Stimulated activated CD8-positive, alpha-beta memory T cell treated with anti-CD3 and anti-CD28 coated beads, Interleukin-4, amount 100 ng/mL, for 24 hours (primary cell): ENCODE measurements around the gene ABO.
"Not testable (repeated sequence)": the region's sequence is repeated elsewhere in the genome, so short reads cannot be mapped to it uniquely, and the experiment has no call there.

Experiments used
- DNase-seq: peaks from one replicate; pipeline ENCODE4 v3.0.0-alpha.2; 2020; ENCODE audit warnings: low read depth

Gene ABO

DNA sequence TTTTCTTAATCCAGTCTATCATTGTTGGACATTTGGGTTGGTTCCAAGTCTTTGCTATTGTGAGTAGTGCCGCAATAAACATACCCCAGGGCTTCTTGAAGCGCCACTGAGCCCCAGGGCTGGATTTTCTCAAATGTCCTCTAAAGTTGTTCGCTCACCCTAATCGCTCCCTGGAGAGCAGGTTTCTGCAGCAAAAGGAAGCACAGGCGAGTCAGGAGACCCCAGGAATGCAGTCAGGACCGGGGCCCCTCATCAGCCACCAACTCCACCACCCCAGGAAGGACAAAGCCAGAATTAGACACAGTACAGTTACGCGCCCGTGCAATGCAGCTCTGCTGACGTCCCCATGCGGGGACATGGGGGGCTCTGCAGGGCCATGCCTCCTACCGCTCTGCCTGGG lies 50.2 kb downstream of the ABO start:
- no peak for DNase-seq

DNA sequence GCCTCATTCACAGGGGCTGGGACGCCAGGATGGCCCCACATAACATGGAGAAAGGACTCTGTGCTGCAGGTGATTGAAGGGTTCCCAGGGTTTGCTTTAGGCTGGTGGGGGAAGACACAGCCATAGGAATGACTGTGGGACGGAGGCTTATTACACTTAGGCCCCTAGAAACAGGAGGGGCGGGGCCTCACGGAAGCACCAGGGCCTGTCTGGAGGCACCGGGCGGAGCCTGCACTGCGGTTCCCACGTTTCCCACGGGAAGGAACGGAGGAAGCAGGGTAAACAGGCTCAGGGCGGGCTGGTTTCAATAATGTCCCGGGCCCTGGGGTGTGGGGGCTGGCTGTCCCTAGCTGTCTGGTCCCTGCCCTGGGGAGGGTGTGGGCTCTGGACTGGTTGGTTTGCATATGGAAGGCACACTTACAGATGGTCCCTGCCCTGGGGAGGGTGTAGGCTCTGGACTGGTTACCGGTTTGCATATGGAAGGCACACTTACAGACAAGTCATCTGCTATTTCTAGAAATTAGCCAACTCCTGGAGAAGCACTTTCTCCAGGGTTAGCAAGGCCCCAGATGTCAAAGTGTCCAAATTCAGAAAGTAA lies 51.7 kb downstream of the ABO start:
- DNase-seq: not testable (repeated sequence)

DNA sequence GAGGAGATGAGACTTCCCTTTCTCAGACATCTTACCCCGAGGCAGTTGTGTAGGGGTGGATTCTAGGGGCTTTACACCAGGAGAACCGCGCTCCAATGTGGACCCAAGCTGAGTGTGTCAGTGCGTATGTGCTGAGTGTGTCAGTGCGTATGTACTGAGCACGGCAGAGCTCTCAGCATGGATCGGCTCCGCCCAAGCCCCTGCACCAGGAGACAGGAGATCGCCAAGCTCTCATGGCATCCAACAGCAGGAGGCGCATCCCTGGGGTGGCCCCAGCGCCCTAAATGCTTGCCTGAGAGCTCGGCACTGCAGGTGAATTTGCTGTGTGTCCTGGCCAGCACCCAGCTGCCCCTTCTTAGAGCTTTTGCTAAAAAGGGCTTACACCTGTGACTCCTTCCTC lies 53.0 kb downstream of the ABO start:
- not testable (repeated sequence) for DNase-seq

DNA sequence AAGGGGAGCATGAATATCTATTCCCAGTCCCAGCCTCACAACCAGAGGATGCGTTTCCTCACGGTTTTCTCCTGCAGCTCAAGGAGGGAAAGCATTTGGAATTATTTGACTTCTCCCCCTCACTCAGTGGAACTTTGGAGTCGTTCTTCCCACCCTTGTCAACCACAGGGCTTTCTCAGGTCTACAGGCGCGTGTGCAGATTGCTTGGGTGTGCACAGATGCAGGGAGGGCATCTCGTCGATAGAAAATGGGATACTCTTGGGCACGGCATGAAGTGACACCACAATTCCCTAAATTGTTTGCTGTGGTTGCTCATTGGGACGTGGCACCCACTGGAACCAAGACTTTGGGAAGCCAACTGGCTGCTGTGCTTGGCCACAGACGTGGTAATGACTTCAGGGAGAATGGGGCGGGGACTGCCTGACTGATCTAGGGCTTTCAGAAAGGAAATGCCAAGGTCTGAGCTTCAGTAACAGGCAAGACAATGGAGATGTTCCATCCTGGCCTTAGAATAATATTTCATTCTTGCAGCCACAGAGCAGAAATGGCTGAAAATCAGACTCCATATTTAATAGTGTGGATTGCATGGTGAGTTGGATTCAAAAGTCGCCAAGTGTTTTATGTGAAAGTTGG lies 53.7 kb downstream of the ABO start:
- no peak for DNase-seq

DNA sequence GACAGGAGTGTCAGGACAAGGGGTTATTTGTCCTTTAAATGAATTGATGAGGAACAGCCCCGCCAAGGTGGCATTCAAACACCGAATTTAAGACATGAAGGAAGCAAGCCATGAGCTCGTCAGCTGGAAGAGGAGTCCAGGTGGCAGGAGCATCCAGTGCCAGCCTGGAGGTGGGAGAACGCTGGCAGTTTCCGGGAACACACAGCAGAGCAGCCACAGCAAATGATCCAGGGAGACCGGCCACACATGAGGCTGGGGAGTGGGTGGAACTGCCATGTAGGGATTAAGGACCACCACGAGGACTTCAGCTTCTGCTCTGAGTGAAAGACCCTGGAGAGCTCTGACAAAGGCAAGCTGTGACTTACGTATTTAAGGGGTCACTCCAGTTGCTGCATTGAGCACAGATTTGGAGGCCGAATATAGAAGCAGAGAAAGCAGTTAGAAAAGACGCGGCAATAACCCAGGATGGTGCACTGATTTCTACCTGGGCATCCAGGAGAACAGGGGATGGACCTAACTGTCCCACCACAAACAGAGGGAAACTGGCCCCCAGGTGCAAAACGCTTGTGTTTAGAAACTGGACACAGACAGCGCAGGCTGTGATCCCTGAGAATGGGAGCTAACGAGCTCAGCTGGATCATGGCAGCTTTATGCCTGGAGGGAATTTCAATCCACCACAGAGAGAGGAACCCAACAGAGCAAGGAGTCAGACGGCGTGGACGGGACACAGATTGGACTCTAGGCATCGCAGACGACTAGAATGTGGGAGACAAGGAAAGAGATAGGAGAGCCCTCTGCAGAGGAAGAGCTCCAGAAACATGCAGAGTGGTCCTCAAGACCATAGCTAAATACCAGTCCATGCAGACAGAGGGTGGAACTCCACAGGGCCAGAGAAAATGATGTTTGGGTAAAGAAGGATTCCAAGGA lies 56.7 kb downstream of the ABO start:
- not testable (repeated sequence) for DNase-seq

DNA sequence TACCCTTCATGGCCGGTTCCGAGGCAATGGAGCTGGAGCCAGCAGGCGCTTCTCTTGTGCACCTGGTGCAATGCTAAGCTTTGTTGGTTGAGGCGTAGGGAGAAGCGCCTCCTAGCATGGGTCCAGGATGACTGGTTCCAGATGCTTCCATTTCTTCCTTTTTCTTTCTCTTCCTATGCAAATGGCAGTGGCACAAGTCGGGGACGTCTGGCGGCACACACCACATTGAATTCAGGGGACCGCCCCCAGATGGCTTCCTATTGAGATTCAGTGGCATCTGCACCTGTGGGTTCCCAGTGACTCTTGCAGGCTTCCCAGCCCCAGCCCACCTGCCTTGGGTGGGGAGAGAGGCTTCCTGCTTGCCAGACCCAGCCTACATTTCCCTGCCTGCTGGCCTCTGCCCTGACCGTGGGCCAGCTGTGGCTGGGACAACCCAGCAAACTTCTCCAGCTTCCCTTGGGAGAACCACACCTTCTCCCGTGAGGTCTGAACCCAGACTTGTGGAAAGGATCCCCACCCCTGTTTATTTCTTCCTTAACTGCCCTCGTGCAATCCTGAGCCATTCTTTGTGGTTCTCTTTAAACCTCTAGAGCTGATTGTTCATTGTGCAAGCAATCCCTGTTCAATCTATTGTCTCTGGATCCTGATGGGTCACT lies 57.5 kb downstream of the ABO start:
- not testable (repeated sequence) for DNase-seq

DNA sequence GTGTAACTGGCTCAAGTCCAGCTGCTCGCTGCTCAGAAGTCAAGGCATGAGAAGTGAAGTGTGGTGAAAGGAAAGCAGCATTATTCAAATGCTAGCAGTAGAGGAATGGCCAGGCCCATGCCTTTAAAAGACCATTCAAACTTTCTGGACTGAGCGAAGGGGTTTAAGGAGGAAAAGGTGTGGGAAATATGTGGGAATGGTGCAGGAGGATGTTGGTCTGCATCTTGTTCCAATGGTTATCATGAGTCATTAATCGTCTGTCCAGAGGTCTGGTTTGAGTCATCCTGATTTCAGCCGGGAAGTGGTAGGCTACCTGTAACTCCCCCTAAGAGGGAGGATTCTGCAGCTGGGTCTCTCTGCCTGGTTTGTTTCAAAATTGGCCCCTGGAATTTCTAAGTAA lies 60.7 kb downstream of the ABO start:
- not testable (repeated sequence) for DNase-seq

DNA sequence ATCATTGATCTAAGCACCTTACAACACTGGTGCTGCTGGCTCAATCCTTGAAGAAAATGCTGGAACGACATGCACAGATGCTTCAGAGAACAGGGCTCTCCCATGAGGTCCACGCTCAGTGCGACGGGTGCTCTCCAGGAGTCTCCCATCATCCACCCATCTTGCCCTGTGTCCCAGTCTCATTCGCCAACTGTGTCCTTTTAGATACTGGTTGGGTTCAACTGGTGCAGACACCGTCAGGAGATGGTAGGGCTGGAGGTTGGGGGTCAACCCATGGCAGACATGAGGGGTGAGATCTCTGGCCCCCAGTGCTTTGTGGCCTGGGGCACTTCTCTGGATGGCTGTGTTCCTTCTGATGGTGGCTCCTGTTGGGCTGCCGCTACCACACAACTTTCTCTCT lies 64.4 kb downstream of the ABO start:
- no peak for DNase-seq

DNA sequence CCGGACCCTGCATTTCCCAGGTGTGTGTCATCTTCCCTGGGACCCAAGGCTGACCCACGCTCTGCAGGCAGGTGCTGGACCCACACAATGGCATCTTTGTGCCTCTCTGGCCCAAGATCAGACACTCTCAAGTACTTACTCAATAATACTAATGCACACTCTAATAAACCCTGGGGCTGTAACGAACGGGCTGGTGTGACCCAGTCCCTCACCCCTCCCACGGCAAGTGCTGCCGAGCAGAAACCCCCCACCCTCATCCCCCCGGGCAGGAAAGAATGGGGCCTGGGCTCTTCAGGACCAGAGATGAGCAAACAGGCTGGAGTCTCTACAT lies 64.8 kb downstream of the ABO start:
- DNase-seq: no peak

DNA sequence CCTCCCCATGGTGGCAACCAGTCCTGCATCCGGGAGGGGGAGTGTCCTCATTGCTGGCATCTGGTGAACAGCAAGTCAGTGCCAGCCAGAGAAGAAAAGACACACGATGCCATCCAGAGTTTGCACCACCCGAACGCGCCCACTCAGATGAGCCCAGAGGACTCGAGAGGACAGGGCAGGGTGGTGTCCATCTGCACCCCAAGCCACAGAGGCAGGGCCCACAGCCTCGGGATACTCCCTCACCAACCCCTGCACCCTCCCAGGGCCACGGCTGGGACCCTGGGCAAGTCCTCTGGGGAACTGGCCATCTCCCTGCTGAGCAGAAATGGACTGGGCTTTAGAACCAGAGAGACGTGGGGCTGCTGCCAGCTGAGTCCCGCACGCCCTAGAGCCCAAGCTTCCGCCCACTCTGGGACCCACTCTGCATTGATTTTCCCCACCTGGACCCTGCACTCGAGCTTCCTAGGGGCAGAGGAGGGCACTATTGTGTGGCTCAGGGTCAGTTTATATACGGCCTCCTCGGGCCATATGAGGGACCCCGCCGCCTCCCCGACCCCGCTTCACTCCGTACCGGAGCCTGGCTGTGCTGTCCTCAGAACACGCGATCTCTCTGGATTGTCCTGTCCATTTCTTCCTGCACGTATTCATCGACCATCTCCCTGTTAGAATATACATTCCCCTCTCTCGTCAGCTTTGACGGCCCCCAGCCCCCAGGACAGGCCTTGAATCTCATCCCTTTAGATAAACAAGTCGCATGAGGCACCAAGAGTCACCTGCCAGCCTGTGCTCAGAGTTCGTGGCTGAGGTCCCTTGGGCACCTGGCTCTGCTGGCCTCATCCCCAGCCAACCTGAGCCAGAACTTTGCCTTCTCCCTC lies 65.4 kb downstream of the ABO start:
- DNase-seq: not testable (repeated sequence)

DNA sequence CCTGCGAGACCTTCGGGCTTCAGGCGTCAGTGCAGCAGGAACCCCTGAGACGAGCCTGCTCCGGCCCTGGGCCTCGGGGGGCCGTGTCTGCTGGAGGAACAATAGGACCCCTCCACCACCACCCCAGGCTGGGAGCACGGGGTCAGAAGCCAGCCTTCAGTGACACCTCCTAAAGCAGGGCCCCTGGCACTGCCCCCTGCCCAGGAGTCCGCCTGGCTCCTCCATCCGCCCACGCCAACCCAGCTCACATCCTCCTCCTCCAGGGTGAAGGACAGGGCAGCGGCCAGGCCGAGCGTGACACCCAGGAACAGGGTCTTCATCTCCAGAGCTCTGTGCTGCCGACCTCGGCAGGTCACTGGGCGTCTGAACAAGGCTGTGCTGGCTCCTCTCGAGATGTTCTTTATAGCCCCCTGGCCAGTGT lies 66.1 kb downstream of the ABO start, which contains the start of gene OBP2B:
OBP2B (minus strand) TSS at position 371 of the 421 bp plus-strand sequence; CDS start at position 320, 51 bp downstream.
- DNase-seq: not testable (repeated sequence)

DNA sequence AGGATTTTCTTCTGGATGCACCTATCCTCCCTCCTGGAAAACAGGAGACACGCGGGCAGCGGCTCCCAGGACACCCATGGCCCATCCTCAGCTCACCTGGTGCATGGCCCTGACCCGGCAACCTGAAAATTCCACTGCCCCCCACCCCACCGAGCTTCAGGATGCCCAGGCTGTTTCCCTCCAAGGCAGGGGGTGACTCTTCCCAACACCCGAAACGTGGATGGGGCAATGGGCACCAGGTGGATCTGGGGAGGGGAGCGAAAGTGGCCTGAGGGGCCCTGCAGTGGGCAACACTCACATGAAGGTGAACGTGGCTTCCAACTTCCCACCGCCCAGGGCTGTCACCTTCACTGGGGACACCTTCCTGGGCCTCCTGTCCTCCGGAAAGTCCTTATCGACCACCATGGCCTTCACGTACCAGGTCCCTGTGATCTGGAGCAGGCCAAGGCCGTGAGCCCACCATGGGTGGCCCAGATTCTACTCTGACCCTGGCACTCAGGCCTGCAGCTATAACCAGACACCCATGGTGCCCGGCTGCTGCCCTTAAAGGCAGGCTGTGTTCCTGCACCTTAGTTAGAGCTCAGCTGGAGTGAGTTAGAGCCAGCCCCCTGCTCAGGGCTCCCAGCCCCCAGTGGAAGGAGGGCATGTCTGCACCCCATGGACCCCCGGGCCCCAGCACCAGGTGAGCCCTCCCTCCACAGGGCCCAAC lies 66.7 kb downstream of the ABO start:
- not testable (repeated sequence) for DNase-seq

DNA sequence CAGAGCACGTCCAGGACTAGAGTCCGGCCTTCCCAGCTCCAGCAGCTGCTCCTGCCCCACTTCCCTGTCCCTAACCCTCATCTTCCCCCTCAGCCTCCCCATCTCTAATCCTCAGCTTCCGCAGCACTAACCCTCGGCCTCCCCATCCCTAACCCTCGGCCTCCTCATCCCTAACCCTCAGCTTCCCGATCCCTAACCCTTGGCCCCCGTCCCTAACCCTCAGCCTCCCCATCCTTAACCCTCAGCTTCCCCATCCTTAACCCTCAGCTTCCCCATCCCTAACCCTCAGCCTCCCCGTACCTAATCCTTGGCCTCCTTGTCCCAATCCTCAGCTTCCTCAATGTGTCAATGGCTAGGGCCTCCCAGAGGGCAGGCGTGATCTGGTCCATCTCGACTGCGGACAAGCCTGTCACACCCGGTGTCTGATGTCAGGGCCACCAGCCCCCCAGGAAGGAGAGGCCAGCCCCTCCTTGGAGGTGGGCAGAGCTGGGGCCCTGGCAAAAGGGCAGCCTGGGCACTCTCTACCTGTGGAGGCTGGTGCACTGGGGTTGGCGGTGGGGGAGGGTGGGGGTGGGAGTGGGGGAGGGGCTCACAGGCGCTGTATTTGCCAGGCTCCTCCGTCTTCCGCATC lies 67.3 kb downstream of the ABO start:
- no peak for DNase-seq

DNA sequence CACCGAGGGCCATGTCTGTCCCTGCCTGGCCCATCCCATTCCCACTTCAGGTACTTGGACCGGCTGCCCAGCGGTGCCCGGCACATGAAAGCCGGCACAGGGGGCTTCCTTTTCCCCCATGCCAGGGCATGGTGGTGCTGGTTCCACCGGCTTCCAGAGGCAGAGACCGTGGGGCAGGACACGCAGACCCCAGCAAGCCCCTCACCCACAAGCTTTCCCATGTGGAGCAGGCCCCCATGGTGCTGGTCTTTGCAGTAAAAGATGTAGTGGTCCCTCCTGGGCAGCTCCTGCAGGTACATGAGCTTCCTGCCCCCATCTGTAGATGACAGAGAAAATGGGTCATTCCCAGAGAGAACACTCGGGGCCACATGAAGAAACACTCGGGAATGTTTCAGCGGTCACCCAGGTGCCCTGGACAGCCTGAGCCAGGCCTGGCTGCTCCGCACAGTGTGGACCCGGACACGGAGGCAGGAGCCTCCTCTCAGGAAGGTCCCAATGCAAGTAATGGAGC lies 67.9 kb downstream of the ABO start:
- no peak for DNase-seq

DNA sequence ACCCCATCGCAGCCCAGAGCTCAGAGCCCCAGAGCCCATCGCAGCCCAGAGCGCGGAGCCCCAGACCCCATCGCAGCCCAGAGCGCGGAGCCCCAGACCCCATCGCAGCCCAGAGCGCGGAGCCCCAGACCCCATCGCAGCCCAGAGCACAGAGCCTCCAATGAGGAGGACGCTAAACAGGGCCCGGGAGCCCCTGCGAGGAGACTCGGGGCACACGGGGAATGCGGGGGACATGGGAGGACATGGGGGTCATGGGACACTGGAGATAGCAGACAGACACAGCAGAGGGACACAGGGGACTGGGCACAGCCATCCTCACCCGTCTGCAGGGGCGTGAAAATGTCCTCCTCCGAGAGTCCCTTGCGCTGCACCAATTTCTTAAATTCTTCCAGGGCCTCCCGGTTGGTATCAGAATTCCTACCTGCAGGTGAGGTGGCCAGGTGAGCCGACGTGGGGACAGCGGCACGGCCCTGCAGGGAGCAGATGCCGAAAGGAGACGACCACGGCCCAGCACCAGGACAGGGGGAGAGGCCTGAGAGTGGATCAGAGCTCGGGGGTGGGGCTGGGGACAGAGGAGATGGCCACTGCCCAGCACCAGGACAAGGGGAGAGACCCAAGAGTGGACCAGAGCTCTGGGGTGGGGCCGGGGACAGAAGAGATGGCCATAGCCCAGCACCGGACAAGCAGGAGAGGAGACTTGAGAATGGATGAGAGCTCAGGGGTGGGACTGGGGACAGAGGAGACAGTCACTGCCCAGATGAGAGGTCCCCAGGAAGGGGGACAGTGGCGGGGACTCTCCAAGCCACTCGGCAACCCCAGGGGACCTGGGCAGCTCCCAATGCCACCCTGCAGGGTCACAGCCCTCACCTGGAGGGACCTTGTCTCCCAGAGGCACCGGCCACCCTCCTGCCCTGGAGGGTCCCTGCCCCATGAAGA lies 68.7 kb downstream of the ABO start:
- DNase-seq: no peak

DNA sequence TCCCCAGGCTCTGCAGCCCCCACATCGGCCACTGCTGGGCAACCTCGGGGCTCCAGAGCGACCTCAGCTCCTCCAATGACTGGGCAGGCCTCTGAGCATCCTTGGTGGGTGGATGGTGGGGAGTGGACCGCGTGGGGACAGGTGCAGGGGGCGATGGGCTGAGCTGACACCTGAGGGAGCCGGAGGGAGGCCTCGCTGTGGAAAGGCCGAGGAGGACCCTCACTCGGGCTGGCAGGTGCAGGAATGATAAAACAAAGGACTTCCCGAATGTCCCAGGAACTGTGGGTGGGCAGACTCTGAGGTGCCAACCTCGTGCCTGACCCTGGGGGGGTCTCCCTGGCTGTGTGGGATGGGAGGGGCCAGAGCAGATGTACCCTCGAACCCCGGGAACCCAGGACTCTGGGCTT lies 69.5 kb downstream of the ABO start:
- not testable (repeated sequence) for DNase-seq
